GM12873 (cell line): ENCODE results near the gene DTX3L.

Experiments used
- TF ChIP-seq, protein P1 (sequence below): IDR thresholded peaks from 2 replicates; pipeline ENCODE4 v1.5.1; 2012; ENCODE audit warnings: low read depth, mild to moderate bottlenecking, moderate library complexity, low read length, control low read depth; ENCODE audit not compliant: insufficient read depth; ENCODE audit errors: missing control alignments

Gene DTX3L

GRCh38 chr3:122530164-122530563 is 34.0 kb upstream of the DTX3L start:
- TF ChIP-seq, protein P1, sequence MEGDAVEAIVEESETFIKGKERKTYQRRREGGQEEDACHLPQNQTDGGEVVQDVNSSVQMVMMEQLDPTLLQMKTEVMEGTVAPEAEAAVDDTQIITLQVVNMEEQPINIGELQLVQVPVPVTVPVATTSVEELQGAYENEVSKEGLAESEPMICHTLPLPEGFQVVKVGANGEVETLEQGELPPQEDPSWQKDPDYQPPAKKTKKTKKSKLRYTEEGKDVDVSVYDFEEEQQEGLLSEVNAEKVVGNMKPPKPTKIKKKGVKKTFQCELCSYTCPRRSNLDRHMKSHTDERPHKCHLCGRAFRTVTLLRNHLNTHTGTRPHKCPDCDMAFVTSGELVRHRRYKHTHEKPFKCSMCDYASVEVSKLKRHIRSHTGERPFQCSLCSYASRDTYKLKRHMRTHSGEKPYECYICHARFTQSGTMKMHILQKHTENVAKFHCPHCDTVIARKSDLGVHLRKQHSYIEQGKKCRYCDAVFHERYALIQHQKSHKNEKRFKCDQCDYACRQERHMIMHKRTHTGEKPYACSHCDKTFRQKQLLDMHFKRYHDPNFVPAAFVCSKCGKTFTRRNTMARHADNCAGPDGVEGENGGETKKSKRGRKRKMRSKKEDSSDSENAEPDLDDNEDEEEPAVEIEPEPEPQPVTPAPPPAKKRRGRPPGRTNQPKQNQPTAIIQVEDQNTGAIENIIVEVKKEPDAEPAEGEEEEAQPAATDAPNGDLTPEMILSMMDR, result no peak

- TF ChIP-seq, protein P1, result no peak
Observed at GRCh38 chr3:122533480-122533879, 30.7 kb upstream of the DTX3L start.

- TF ChIP-seq, protein P1, result no peak
Observed at GRCh38 chr3:122533931-122534334, 30.2 kb upstream of the DTX3L start.

- TF ChIP-seq, protein P1, result no peak
Observed at GRCh38 chr3:122535964-122536631, 28.0 kb upstream of the DTX3L start.

DNA sequence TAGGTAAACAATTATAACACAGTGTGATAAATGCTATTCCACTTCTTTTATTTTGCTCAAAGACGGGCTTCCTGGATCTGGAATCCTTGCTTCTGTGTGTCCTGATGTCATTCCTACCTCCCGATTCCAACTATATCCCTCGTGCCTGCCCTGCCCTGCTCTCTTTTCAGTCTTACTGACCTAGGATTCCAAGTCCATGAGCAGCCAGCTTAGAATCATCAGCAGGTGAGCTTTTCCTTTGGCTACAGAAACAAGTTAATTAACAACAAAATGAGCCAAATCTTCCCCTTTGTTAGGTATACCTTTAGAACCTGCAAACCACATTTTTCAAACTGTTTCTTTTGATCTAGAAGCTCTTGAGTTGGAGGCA is 27.5 kb upstream of the DTX3L start:
- TF ChIP-seq, protein P1, result no peak

- TF ChIP-seq, protein P1, result no peak
Observed at GRCh38 chr3:122538956-122539490, 25.1 kb upstream of the DTX3L start.

- TF ChIP-seq, protein P1, result no peak
Observed at GRCh38 chr3:122546151-122546550, 18.0 kb upstream of the DTX3L start.
